Calu3 (cell line): ENCODE data around the gene XRCC5. TPM values are rescaled to one million over a fixed set of nuclear protein-coding genes. Genes with fewer than 3 reads are reported as not detected.
"Not testable (repeated sequence)": the region's sequence is repeated elsewhere in the genome, so short reads cannot be mapped to it uniquely, and the experiment has no call there.

Experiments
- BruUV-seq: library from RNA; stranded (reverse); fragments of 400-500 nt; replicated peaks from 2 replicates; lab custom pipeline; 2021; lab: Mats Ljungman, UMichigan
- CTCF ChIA-PET: fragments of 300-600 bp; sonication (Branson Sonifier 250); formaldehyde crosslinking; loops from one replicate; lab custom pipeline; 2022; ENCODE audit warnings: antibody characterized with exemption; lab: Charles Lee
- DNase-seq: peaks from one replicate; pipeline ENCODE4 v3.0.0; 2022
- H3K27ac Mint-ChIP-seq: one replicate; pipeline ENCODE4 v1.8.0; 2022; ENCODE audit warnings: mixed read lengths; ENCODE audit not compliant: unreplicated experiment
- H3K27me3 Mint-ChIP-seq: one replicate; pipeline ENCODE4 v1.8.0; 2022; ENCODE audit warnings: mixed read lengths; ENCODE audit not compliant: unreplicated experiment
- H3K36me3 Mint-ChIP-seq: one replicate; pipeline ENCODE4 v1.8.0; 2022; ENCODE audit warnings: mild to moderate bottlenecking, moderate library complexity, mixed read lengths; ENCODE audit not compliant: insufficient read depth, unreplicated experiment
- H3K4me1 Mint-ChIP-seq: one replicate; pipeline ENCODE4 v1.8.0; 2022; ENCODE audit warnings: mild to moderate bottlenecking, low read depth, mixed read lengths; ENCODE audit not compliant: unreplicated experiment
- H3K4me3 Mint-ChIP-seq: one replicate; pipeline ENCODE4 v1.8.0; 2022; ENCODE audit warnings: mild to moderate bottlenecking, low read depth, moderate library complexity, mixed read lengths; ENCODE audit not compliant: unreplicated experiment
- H3K9me3 Mint-ChIP-seq: one replicate; pipeline ENCODE4 v1.8.0; 2022; ENCODE audit warnings: low read depth, mixed read lengths; ENCODE audit not compliant: unreplicated experiment
- intact Hi-C: fragments of 100-400 bp; cut with micrococcal nuclease; formaldehyde crosslinking; loops from one replicate; pipeline ENCODE4 v1.10.0; 2022; ENCODE audit not compliant: unreplicated experiment
- total RNA-seq: library from RNA; stranded (reverse); gene quantifications from 2 replicates; pipeline ENCODE4 v1.2.3, GENCODE V29; 2022
- TF ChIP-seq, protein P1 (sequence below): fragments of 200-600 bp; IDR thresholded peaks from one replicate; pipeline ENCODE4 v1.8.0; 2022; ENCODE audit warnings: antibody characterized with exemption; ENCODE audit not compliant: unreplicated experiment

The XRCC5 gene
- total RNA-seq, 1 experiment from 2014 or later = 313 TPM

DNA sequence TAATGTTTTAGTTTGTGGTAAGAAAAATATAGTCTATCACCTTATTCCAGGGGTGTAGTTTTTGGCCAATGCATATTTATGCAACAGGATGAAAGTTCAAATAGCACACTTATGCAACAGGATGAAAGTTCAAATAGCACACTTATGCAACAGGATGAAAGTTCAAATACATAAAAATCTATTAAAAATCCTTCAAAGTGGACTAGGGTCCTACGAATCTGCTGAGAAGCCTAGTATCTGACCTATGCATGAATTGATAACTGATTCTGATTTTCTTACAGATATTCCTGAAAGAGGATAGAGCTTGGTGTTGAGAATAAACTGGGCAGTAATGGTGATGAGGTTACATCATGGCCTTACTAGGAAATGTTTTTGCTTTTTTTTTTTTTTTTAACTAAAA is 30.4 kb upstream of the XRCC5 start:
- H3K27ac Mint-ChIP-seq = peak overlapping the region; percentile 69
- H3K4me3 Mint-ChIP-seq = peak overlapping the region; percentile 26
- no peaks in the 10 kb centered on the region for H3K9me3 Mint-ChIP-seq
- no peak for DNase-seq
- peaks cover 68% of the 10 kb centered on the region for H3K36me3 Mint-ChIP-seq
- TF ChIP-seq, protein P1, sequence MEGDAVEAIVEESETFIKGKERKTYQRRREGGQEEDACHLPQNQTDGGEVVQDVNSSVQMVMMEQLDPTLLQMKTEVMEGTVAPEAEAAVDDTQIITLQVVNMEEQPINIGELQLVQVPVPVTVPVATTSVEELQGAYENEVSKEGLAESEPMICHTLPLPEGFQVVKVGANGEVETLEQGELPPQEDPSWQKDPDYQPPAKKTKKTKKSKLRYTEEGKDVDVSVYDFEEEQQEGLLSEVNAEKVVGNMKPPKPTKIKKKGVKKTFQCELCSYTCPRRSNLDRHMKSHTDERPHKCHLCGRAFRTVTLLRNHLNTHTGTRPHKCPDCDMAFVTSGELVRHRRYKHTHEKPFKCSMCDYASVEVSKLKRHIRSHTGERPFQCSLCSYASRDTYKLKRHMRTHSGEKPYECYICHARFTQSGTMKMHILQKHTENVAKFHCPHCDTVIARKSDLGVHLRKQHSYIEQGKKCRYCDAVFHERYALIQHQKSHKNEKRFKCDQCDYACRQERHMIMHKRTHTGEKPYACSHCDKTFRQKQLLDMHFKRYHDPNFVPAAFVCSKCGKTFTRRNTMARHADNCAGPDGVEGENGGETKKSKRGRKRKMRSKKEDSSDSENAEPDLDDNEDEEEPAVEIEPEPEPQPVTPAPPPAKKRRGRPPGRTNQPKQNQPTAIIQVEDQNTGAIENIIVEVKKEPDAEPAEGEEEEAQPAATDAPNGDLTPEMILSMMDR = no peak
- peaks cover 38% of the 10 kb centered on the region for H3K4me1 Mint-ChIP-seq
- no peaks in the 10 kb centered on the region for H3K27me3 Mint-ChIP-seq
- intact Hi-C loops = no loop called here
- CTCF ChIA-PET = no interaction called here
- TSS peak; percentile 4 for BruUV-seq

DNA sequence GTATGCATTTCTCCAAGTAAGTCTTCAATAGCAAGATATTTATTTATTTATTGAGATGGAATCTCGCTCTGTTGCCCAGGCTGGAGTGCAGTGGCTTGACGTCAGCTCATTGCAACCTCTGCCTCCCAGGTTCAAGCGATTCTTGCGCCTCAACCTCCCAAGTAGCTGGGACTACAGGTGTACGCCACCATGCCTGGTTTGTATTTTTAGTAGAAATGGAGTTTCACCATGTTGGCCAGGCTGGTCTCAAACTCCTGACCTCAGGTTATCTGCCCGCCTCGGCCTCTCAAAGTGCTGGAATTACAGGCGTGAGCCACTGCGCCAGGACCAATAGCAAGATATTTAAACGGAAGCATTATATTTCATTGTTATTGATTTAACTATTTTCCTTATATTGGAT is 29.1 kb upstream of the XRCC5 start:
- H3K27ac Mint-ChIP-seq = peak overlapping the region; percentile 55
- not testable (repeated sequence) for H3K9me3 Mint-ChIP-seq, BruUV-seq, DNase-seq, H3K27me3 Mint-ChIP-seq
- H3K36me3 Mint-ChIP-seq = peaks cover 59% of the 10 kb centered on the region
- CTCF ChIA-PET = interaction anchor here (0.6 kb wide), 1 partner anchor 35 kb away, joined by 3 read pairs; no protein-coding TSS in a partner anchor
- H3K4me3 Mint-ChIP-seq = peak overlapping the region; percentile 93
- intact Hi-C loops = loop anchor here (2.0 kb wide), 1 partner anchor 35 kb away; no protein-coding TSS in a partner anchor
- H3K4me1 Mint-ChIP-seq = peaks cover 38% of the 10 kb centered on the region

DNA sequence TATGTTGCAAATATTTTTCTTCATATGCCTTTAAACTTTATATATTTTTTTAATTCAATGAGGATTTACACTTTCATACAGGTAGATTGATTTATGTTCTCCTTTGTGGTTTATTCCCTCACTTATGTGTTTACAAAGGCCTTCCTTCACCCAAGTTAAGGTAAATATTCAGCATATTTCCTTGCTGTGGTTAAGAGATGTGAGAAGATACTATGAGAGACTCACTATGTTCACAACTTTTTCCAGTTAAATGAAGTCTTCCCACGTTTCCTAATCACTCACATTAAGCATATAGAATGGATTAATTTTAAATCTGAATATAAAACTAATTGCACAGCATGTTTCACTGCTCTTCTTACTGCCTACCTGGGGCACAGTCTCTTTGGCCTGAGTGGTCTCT is 28.1 kb upstream of the XRCC5 start:
- no peaks in the 10 kb centered on the region for H3K9me3 Mint-ChIP-seq
- peak overlapping the region; percentile 93 for H3K4me3 Mint-ChIP-seq
- no TSS peak for BruUV-seq
- TF ChIP-seq, protein P1 = no peak
- H3K4me1 Mint-ChIP-seq = peaks cover 34% of the 10 kb centered on the region
- intact Hi-C loops = loop anchor here (2.0 kb wide), 1 partner anchor 34 kb away; no protein-coding TSS in a partner anchor
- H3K27me3 Mint-ChIP-seq = no peaks in the 10 kb centered on the region
- peaks cover 56% of the 10 kb centered on the region for H3K36me3 Mint-ChIP-seq
- H3K27ac Mint-ChIP-seq = peak overlapping the region; percentile 55
- DNase-seq = no peak
- CTCF ChIA-PET = interaction anchor here (0.6 to 1.1 kb wide), 5 partner anchors 11 to 33 kb away, joined by 3 to 4 read pairs (median 4); no protein-coding TSS in a partner anchor

DNA sequence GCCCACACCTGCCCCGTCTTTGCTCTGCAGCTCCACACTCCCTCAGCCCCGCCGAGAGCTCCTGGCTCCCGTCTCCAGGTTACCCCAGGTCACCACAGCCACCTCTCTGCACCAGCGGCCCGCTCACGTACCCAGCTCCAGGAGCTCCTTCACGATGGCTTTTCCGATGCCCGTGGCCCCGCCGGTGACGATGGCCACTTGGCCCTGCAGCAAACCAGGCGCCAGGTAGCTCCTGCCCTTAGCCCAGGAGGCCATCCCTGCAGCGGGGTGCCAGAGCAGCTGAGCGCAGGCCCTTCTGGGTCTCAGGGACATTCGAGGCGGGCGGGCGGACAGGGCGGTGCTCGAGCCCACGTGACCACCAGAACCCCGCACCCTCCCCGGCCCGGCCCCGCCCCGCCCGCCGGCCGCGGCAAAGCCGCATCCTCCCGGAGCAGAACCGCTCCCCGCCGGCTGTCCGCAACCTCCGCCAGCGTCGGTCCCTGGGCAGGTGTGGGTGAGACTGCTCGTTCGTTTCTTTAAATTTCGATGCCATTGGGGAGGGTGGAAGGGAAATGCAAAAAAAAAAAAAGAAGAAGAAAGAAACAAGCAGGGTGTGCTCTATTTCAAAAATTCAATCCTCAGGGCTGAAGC is 27.5 kb upstream of the XRCC5 start, which contains the start of the genes PECR and TMEM169:
Gene PECR (minus strand): TSS at position 323 of the 630 bp plus-strand sequence. CDS start 68 bp downstream, at position 255.
Gene TMEM169 (plus strand): TSS at position 433 of the 630 bp plus-strand sequence. CDS start 14,045 bp downstream, outside the sequence.
- H3K4me1 Mint-ChIP-seq = peaks cover 34% of the 10 kb centered on the region
- BruUV-seq = no TSS peak
- DNase-seq = peak; percentile 87
- peaks cover 53% of the 10 kb centered on the region for H3K36me3 Mint-ChIP-seq
- peak within 1 kb of the TSS; percentile 55 for H3K27ac Mint-ChIP-seq
- H3K4me3 Mint-ChIP-seq = peak within 1 kb of the TSS; percentile 93
- no peaks in the 10 kb centered on the region for H3K9me3 Mint-ChIP-seq
- CTCF ChIA-PET = interaction anchor here (0.6 to 1.1 kb wide), 4 partner anchors 21 to 33 kb away, joined by 3 to 4 read pairs (median 4); no protein-coding TSS in a partner anchor
- no peaks in the 10 kb centered on the region for H3K27me3 Mint-ChIP-seq
- intact Hi-C loops = loop anchor here (2.0 kb wide), 2 partner anchors 23 to 33 kb away; no protein-coding TSS in a partner anchor
- TF ChIP-seq, protein P1 = no peak
